HG02885 (cell line): ENCODE measurements around the gene DENND6B.
A peak's percentile ranks its signal among the peaks of the same experiment; 100 is the strongest.

Source experiments
- ATAC-seq: cut with Tn5 transposase; IDR thresholded peaks from one replicate; pipeline ENCODE4 v1.9.1; 2021; ENCODE audit warnings: mild to moderate bottlenecking; ENCODE audit not compliant: unreplicated experiment, poor library complexity

Gene DENND6B

GRCh38 chr22:50260801-50261614 lies 65.8 kb downstream of the DENND6B start:
- peak; percentile 31 for ATAC-seq

GRCh38 chr22:50260434-50260800 lies 66.4 kb downstream of the DENND6B start:
- ATAC-seq: no peak

- no peak for ATAC-seq
These were observed 67.5 kb downstream of the DENND6B start for GRCh38 chr22:50259302-50259701.
